ENCODE data around the gene GBP2.

GRCh38 chr1:89169166-89169565 is 43.3 kb upstream of the GBP2 start:
- no peak for TF ChIP-seq CTCF (IDR thresholded peaks at IDR 0.05; ENCODE audit: insufficient read depth, low read length, poor library complexity, severe bottlenecking)
- TF ChIP-seq EZH2phosphoT487 (conservative IDR thresholded peaks at IDR 0.05; ENCODE audit: low read length) = no peak

All from SU-DHL-6 (cell line).